ENCODE results near the gene IGFBP5. TPM values are rescaled to one million over a fixed set of nuclear protein-coding genes. Genes with fewer than 3 reads are reported as not detected.

The IGFBP5 gene
- total RNA-seq, 3 donors from 2014 or later, result 161 to 1,107 (median 177) TPM

DNA sequence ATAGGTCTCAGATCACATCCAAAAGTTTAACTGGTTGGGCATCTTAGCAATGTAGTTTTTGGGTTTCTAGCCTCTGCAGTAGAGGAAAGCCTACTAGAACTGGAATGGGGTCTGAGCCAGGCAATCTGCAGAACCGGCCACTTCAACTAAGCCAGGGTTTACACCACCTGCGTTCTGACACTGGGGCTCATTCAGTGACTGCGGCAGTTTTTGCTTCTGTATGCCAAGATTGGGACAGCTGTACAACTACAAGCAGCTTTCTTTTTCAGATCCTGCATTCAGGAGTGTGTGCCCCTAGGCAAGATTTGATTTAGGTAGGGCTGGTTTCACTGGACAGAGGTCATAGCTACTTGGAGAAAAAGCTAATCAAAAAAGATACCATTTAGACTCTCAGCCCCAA is 43.7 kb upstream of the IGFBP5 start:
- no peaks in the 10 kb centered on the region for H3K9me3 ChIP-seq
- no peak for DNase-seq (ENCODE audit: low spot score in 2 of 2)
- no peak overlapping the region for H3K4me3 ChIP-seq
- H3K4me1 ChIP-seq, result no peaks in the 10 kb centered on the region
- intact Hi-C loops (cut with DNase I; ENCODE audit: low total_unique reads), result no loop called here
- H3K27me3 ChIP-seq, result no peaks in the 10 kb centered on the region
- TF ChIP-seq POLR2A (IDR thresholded peaks at IDR 0.05) (no peak), POLR2AphosphoS5 (IDR thresholded peaks at IDR 0.05) (no peak)
- TF ChIP-seq, protein P1, sequence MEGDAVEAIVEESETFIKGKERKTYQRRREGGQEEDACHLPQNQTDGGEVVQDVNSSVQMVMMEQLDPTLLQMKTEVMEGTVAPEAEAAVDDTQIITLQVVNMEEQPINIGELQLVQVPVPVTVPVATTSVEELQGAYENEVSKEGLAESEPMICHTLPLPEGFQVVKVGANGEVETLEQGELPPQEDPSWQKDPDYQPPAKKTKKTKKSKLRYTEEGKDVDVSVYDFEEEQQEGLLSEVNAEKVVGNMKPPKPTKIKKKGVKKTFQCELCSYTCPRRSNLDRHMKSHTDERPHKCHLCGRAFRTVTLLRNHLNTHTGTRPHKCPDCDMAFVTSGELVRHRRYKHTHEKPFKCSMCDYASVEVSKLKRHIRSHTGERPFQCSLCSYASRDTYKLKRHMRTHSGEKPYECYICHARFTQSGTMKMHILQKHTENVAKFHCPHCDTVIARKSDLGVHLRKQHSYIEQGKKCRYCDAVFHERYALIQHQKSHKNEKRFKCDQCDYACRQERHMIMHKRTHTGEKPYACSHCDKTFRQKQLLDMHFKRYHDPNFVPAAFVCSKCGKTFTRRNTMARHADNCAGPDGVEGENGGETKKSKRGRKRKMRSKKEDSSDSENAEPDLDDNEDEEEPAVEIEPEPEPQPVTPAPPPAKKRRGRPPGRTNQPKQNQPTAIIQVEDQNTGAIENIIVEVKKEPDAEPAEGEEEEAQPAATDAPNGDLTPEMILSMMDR (IDR thresholded peaks at IDR 0.05), result no peak
- no peaks in the 10 kb centered on the region for H3K36me3 ChIP-seq
- H3K27ac ChIP-seq, result peak overlapping the region in 1 of 2 donors; percentile 12

DNA sequence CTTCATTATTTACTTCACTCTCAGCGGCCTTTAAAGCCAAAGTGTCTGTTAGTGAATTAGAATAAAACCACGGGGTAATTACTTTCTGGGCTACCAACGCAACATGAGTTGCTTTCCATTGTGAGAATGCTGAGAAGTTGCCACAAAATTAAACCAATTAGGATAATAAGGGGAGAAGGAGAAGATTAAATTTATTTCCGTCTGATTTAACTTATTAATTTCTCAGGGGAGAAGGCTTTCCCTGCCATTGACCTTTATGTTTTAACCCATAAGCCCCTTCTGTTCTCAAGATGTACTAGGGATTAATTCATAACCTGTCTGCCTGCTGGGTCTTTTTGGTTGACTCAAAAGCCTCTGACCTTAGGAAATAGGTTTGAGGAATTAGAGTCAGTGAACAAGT is 42.3 kb upstream of the IGFBP5 start:
- intact Hi-C loops (cut with DNase I; ENCODE audit: low total_unique reads), result no loop called here
- Histone ChIP-seq H3K4me1 (no peaks in the 10 kb centered on the region), H3K9me3 (no peaks in the 10 kb centered on the region), H3K27me3 (no peaks in the 10 kb centered on the region), H3K36me3 (no peaks in the 10 kb centered on the region), H3K4me3 (no peak overlapping the region), H3K27ac (no peak overlapping the region)
- no peak for DNase-seq (ENCODE audit: low spot score in 2 of 2)
- TF ChIP-seq POLR2A (IDR thresholded peaks at IDR 0.05) (no peak), POLR2AphosphoS5 (IDR thresholded peaks at IDR 0.05) (no peak)
- TF ChIP-seq, protein P1 (IDR thresholded peaks at IDR 0.05), result no peak

DNA sequence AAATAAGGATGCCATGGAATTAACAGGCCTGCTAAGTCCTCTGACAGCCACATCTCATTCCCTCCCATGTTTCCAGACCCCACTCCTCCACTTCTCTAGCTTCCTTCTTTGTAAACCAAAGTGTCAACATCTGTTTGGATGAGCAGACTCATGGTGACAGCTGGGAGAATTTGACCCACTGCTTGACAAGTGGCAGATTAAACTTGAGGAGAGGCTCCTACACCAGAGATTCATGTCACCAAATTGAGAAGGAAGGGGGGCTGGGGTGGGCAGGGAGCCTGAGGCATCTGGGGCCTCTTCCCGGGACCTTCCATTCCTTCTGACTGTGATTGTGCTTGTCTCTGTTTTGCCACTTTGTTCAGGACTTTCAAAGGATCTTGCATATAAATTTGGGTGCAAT is 41.0 kb upstream of the IGFBP5 start:
- no peaks in the 10 kb centered on the region for H3K4me1 ChIP-seq
- intact Hi-C loops (cut with DNase I; ENCODE audit: low total_unique reads), result no loop called here

DNA sequence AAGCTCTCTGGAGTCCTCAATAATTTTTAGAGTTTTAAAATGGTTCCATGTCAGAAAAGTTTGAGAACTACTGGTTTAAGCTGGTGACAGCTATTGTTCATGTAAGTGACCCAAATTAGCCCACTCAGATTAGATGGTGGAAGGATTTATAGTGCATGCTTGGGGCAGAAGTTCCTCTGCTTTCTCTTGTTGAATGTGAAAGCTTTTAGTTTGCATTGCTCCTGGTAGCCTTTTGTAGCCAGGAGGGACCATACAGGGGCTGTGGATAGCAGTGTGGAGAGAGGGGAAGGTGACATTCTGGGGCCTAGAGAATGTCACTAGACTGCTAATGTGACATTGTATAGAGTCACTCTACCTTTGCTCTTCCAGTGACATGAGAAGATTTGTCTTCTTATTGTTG is 40.3 kb upstream of the IGFBP5 start:
- Histone ChIP-seq H3K27ac (peak overlapping the region; percentile 6 to 68), H3K9me3 (no peaks in the 10 kb centered on the region), H3K36me3 (no peaks in the 10 kb centered on the region), H3K4me3 (no peak overlapping the region), H3K4me1 (no peaks in the 10 kb centered on the region), H3K27me3 (no peaks in the 10 kb centered on the region)
- DNase-seq (ENCODE audit: low spot score in 2 of 2), result no peak
- no peak for TF ChIP-seq POLR2AphosphoS5 (IDR thresholded peaks at IDR 0.05)
- TF ChIP-seq POLR2A (IDR thresholded peaks at IDR 0.05), result no peak
- TF ChIP-seq, protein P1 (IDR thresholded peaks at IDR 0.05), result no peak
- intact Hi-C loops (cut with DNase I; ENCODE audit: low total_unique reads), result no loop called here

More for the DNA sequence above, 41.0 kb upstream of the IGFBP5 start:
- Histone ChIP-seq H3K27ac (peak overlapping the region in 1 of 2 donors; percentile 12), H3K36me3 (no peaks in the 10 kb centered on the region), H3K9me3 (no peaks in the 10 kb centered on the region), H3K4me3 (no peak overlapping the region), H3K27me3 (no peaks in the 10 kb centered on the region)
- no peak for DNase-seq (ENCODE audit: low spot score in 2 of 2)
- no peak for TF ChIP-seq POLR2AphosphoS5 (IDR thresholded peaks at IDR 0.05)
- TF ChIP-seq, protein P1 (IDR thresholded peaks at IDR 0.05), result no peak
- no peak for TF ChIP-seq POLR2A (IDR thresholded peaks at IDR 0.05)

DNA sequence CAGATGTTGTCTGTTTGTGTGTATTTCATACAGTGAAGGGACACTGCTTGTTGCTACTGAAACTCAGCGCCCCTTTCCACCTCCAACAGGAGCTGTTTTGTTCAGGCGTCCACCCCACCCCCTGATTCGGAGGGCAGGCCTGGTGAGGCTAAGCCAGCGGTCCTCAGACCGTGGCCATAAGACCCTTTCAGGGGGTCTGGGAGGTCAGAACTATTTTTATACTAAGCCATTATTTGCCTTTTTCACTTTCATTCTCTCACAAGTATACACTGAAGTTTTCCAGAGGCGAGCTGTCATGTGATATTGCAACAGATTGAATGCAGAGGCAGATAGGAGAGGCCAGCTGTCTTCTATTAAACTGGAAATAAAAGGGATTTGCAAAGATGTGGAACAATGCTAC is 39.7 kb upstream of the IGFBP5 start:
- no peaks in the 10 kb centered on the region for H3K36me3 ChIP-seq
- no peaks in the 10 kb centered on the region for H3K27me3 ChIP-seq
- no peaks in the 10 kb centered on the region for H3K4me1 ChIP-seq
- peak overlapping the region; percentile 57 to 85 for H3K27ac ChIP-seq
- DNase-seq (ENCODE audit: low spot score in 2 of 2), result no peak
- H3K9me3 ChIP-seq, result no peaks in the 10 kb centered on the region
- H3K4me3 ChIP-seq, result peak overlapping the region in 1 of 3 donors; percentile 41
- no peak for TF ChIP-seq POLR2A (IDR thresholded peaks at IDR 0.05)
- TF ChIP-seq, protein P1 (IDR thresholded peaks at IDR 0.05), result no peak
- peak in 1 of 3 donors; percentile 48 for TF ChIP-seq POLR2AphosphoS5 (IDR thresholded peaks at IDR 0.05)
- intact Hi-C loops (cut with DNase I; ENCODE audit: low total_unique reads), result no loop called here

All from breast epithelium (tissue), 4 donors.